Left lung (tissue), 10 donors: ENCODE data around the gene ROGDI. TPM values are rescaled to one million over a fixed set of nuclear protein-coding genes. Genes with fewer than 3 reads are reported as not detected.

ENCODE experiments used
- ATAC-seq: fragments of 200-7000 bp; cut with Tn5 transposase; one replicate; pipeline ENCODE4 v1.9.1; 2020; ENCODE audit warnings: moderate library complexity
- DNase-seq, 4 donors: peaks; one replicate each; pipeline ENCODE4 v3.0.0-alpha.2; 2013 to 2020
- H3K27ac ChIP-seq, 2 donors: fragments of 200-600 bp; sonication (generic) in 1 of 2; one replicate each; pipeline versions ENCODE4 v1.5.0 to v1.8.0; 2020 to 2021
- H3K27me3 ChIP-seq, 2 donors: fragments of 200-600 bp; sonication (generic) in 1 of 2; one replicate each; pipeline versions ENCODE4 v1.5.0 to v1.8.0; 2020 to 2021
- H3K36me3 ChIP-seq, 2 donors: fragments of 200-600 bp; sonication (generic) in 1 of 2; one replicate each; pipeline versions ENCODE4 v1.5.0 to v1.8.0; 2020 to 2021
- H3K4me1 ChIP-seq, 2 donors: fragments of 200-600 bp; one replicate each; pipeline ENCODE4 v1.8.0; 2021
- H3K4me3 ChIP-seq, 2 donors: fragments of 200-600 bp; sonication (generic) in 1 of 2; one replicate each; pipeline versions ENCODE4 v1.5.0 to v1.8.0; 2020 to 2021; ENCODE audit warnings: mild to moderate bottlenecking in 1 of 2
- H3K9me3 ChIP-seq, 2 donors: fragments of 200-600 bp; sonication (generic) in 1 of 2; one replicate each; pipeline versions ENCODE4 v1.5.0 to v1.8.0; 2020 to 2021
- intact Hi-C, 2 donors: fragments of 100-400 bp; cut with DNase I; formaldehyde crosslinking; loops; one replicate each; pipeline versions ENCODE4 v1.11.2 to v1.14.2; 2022
- polyA plus RNA-seq, 6 donors: library from polyadenylated mRNA; unstranded; fragments of 120-200 nt; gene quantifications; one replicate each; pipeline ENCODE4 v1.2.1, GENCODE V29; 2013; ENCODE audit not compliant: insufficient read length in 6 of 6
- total RNA-seq, 2 donors: library from RNA; stranded (reverse); fragmentation: NEBNext Ultra II Directional; extraction: Animal tissue kit (Norgen Biotek cat#: 25700); gene quantifications; one replicate each; pipeline ENCODE4 v1.2.1, GENCODE V29; 2021
- TF ChIP-seq, protein P1 (sequence below), 2 donors: fragments of 200-600 bp; sonication (generic) in 1 of 2; IDR thresholded peaks; one replicate each; pipeline versions ENCODE4 v1.5.0 to v1.8.0; 2021; ENCODE audit warnings: antibody characterized with exemption in 2 of 2
- donor health status: DM: no; HTN: yes; CAD: no.
- donor health status: DM: no; HTN: no; CAD: no.

The ROGDI gene
- total and polyA plus RNA-seq, 8 donors, result 15.7 to 46.4 (median 30.3) TPM

GRCh38 chr16:4830408-4830807, 28.0 kb upstream of the ROGDI start:
- Histone ChIP-seq H3K9me3 (no peaks in the 10 kb centered on the region), H3K27me3 (no peaks in the 10 kb centered on the region), H3K4me1 (no peaks in the 10 kb centered on the region), H3K36me3 (peaks cover 7 to 99% of the 10 kb centered on the region in 2 donors), H3K4me3 (no peak overlapping the region), H3K27ac (no peak overlapping the region)
- DNase-seq (no peak), ATAC-seq (no peak)
- intact Hi-C loops, result no loop called here
- TF ChIP-seq, protein P1, sequence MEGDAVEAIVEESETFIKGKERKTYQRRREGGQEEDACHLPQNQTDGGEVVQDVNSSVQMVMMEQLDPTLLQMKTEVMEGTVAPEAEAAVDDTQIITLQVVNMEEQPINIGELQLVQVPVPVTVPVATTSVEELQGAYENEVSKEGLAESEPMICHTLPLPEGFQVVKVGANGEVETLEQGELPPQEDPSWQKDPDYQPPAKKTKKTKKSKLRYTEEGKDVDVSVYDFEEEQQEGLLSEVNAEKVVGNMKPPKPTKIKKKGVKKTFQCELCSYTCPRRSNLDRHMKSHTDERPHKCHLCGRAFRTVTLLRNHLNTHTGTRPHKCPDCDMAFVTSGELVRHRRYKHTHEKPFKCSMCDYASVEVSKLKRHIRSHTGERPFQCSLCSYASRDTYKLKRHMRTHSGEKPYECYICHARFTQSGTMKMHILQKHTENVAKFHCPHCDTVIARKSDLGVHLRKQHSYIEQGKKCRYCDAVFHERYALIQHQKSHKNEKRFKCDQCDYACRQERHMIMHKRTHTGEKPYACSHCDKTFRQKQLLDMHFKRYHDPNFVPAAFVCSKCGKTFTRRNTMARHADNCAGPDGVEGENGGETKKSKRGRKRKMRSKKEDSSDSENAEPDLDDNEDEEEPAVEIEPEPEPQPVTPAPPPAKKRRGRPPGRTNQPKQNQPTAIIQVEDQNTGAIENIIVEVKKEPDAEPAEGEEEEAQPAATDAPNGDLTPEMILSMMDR (IDR thresholded peaks at IDR 0.05), result no peak

DNA sequence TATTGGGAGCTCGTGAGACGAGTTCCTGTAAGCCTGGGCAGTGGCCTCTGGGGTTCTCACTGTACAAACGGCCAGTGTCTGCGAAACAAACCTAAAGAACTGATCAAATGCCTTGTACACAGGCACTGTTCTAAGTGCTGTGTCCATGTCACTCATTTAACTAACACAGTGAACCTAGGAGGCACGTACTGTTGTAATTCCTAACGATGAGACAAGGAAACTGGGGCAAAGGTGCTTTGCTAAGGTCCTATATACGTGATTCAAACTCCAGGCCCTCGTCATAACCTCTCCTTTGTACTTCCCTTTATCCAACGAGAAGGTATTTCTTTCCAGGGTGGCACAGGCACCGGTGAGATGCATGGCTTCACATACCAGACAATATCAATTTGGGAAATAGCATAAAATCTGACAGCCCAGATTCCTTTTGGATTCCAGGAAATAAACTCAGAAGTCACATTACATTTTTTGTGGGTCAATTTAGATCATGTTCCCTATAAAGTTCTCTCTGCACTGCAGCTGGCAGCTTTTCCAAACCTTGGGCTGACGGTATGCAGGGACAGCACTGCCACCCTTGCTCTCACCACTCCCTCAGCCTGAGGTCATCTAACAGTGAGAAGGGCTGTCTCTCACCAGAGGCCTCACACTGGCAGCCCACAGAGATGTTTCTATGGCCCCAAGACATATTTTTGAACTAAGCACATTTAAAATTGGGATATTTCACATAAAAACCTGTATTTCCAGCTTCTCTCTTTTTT, 26.3 kb upstream of the ROGDI start:
- no peak overlapping the region for H3K27ac ChIP-seq
- no peak for ATAC-seq

DNA sequence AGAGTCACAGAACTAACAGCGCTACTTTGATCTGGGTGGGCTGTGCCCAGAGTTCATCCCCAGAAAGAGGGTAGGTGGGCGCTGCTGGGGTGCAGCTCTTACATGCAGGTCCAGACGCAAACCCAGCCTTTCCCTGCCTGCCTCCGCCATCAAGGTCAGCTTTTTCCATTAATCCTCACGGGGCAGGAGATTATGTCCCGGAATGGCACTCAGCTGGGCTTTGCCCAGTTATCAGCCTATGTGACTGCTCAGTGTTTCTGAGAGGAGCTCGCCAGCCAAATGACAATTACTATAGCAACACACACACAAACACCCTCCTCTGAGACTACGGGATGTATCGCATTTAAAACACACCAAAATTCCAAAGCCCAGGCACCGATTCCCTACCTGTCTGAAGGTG, 24.5 kb upstream of the ROGDI start:
- TF ChIP-seq, protein P1 (IDR thresholded peaks at IDR 0.05), result no peak

More for the DNA sequence above, 26.3 kb upstream of the ROGDI start:
- Histone ChIP-seq H3K36me3 (peaks cover 7 to 99% of the 10 kb centered on the region in 2 donors), H3K4me3 (no peak overlapping the region), H3K4me1 (no peaks in the 10 kb centered on the region), H3K9me3 (no peaks in the 10 kb centered on the region), H3K27me3 (no peaks in the 10 kb centered on the region)
- DNase-seq, result no peak
- intact Hi-C loops, result no loop called here
- TF ChIP-seq, protein P1 (IDR thresholded peaks at IDR 0.05), result no peak

GRCh38 chr16:4826526-4826925, 24.1 kb upstream of the ROGDI start:
- ATAC-seq (no peak), DNase-seq (no peak)
- Histone ChIP-seq H3K4me1 (no peaks in the 10 kb centered on the region), H3K36me3 (peaks cover under 1 to 100% of the 10 kb centered on the region in 2 donors), H3K27ac (no peak overlapping the region), H3K27me3 (no peaks in the 10 kb centered on the region), H3K9me3 (no peaks in the 10 kb centered on the region), H3K4me3 (no peak overlapping the region)
- TF ChIP-seq, protein P1 (IDR thresholded peaks at IDR 0.05), result no peak
- intact Hi-C loops, result no loop called here

More for the DNA sequence above, 24.5 kb upstream of the ROGDI start:
- H3K27me3 ChIP-seq, result no peaks in the 10 kb centered on the region
- no peak for ATAC-seq
- no peak overlapping the region for H3K4me3 ChIP-seq
- H3K36me3 ChIP-seq, result peaks cover 5 to 100% of the 10 kb centered on the region in 2 donors
- DNase-seq, result no peak
- intact Hi-C loops, result no loop called here
- H3K27ac ChIP-seq, result no peak overlapping the region
- H3K4me1 ChIP-seq, result no peaks in the 10 kb centered on the region
- H3K9me3 ChIP-seq, result no peaks in the 10 kb centered on the region

DNA sequence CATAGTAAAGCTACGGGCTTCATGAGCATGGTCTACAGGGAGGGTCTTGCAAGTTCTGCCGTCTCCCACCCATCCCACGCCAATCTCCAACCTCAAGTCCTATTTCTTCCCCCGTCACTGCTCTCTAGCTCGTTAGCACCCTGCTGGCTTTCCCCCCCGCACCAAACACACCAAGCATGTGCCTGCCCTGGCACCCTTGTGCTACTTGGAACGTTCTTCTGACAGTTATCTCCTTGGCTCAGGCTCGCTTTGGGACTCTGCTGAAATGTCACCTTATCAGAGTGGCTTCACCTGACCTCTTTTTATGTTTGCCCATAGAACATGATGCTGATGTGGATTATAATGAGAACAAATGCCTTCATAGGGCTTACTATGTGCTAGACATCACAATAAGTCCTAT, 22.8 kb upstream of the ROGDI start:
- H3K4me1 ChIP-seq, result no peaks in the 10 kb centered on the region
- intact Hi-C loops, result no loop called here
- DNase-seq (no peak), ATAC-seq (no peak)
- no peak overlapping the region for H3K27ac ChIP-seq
- no peak overlapping the region for H3K4me3 ChIP-seq
- H3K9me3 ChIP-seq, result no peaks in the 10 kb centered on the region
- peaks cover 0 to 100% of the 10 kb centered on the region in 2 donors for H3K36me3 ChIP-seq
- TF ChIP-seq, protein P1 (IDR thresholded peaks at IDR 0.05), result no peak
- no peaks in the 10 kb centered on the region for H3K27me3 ChIP-seq
